GM18526 (cell line): ENCODE results near the gene PDE8A.

Experiments used
- POLR2A ChIP-seq: IDR thresholded peaks from 3 replicates; pipeline ENCODE4 v1.6.1; 2011; ENCODE audit not compliant: insufficient read length; ENCODE audit errors: extremely low read depth

The PDE8A gene

GRCh38 chr15:85000937-85001336, 19.3 kb downstream of the PDE8A start:
- TF ChIP-seq POLR2A: no peak

DNA sequence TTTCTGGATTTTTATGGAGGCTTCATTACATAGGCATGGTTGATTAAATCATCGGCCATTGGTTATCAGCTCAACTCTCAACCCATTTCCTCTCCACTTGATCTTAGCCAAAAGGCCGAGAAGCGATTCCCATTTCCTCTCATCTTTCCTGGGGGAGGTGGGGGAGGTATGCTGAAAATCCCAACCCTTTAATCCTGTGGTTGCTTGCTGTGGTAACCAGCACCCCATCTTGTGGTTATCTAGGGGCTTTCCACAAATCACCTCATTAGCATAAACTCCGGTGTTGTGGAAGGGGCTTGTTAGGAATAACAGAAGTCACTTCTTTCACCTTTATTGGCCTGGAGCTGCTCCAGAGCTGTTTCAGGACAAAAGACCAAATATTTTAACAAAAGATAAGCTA, 20.9 kb downstream of the PDE8A start:
- TF ChIP-seq POLR2A: no peak

- no peak for TF ChIP-seq POLR2A
Observed at GRCh38 chr15:85003593-85004312, 22.1 kb downstream of the PDE8A start.

GRCh38 chr15:85004550-85004949, 22.9 kb downstream of the PDE8A start:
- TF ChIP-seq POLR2A: no peak

DNA sequence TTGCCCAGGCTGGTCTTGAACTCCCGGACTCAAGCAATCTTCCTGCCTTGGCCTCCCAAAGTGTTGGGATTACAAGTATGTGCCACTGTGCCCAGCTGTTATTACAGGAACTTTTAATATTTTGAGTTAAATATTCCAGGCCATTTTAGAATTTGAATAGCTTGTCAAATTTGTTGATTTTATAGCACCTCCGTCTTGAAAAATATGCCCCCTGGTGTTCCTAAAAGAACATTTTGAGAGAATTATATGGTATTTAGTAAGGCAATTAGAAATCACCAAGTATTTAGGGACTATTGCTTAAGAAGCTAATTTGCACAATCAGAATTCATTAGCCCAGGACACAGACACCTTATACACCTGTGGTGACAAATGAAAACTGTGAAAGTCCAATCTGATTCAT, 23.7 kb downstream of the PDE8A start:
- TF ChIP-seq POLR2A: no peak

DNA sequence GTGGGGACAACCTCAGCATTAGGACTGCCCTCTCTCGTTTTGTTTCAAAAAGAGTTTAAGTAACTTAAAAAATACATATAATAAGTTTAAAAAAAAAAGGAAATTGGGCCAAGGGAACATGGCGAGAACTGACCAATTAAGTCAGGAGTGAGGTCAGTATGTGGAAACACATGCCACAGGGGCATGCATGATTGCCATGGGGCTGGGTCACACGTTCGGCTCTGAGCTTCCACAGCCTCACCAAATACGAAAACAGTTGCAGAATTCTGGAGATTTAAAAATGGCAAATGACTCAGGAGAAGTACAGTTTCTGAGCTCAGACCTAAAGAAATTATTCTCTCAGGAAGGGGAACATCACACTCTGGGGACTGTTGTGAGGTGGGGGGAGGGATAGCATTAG, 24.1 kb downstream of the PDE8A start:
- TF ChIP-seq POLR2A: no peak

DNA sequence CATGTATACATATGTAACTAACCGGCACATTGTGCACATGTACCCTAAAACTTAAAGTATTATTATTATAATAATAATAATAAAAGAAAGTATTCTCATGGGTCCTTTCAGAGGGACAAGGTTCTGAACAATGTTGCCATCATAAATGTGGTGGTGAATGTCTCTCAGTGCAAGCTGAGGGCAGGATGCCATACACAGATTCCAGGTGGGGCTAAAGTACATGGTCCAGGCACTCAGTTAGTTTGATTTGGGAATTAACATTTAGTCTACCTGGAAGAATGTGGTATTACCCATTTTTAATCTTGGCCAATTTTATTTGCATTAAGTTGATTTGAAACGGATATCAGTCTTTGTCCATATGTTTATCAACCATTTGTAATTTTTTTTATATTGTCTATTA, 24.5 kb downstream of the PDE8A start:
- no peak for TF ChIP-seq POLR2A

GRCh38 chr15:85006655-85007054, 25.0 kb downstream of the PDE8A start:
- no peak for TF ChIP-seq POLR2A

GRCh38 chr15:85007137-85007536, 25.5 kb downstream of the PDE8A start:
- TF ChIP-seq POLR2A: no peak

- no peak for TF ChIP-seq POLR2A
Observed at GRCh38 chr15:85007741-85008397, 26.2 kb downstream of the PDE8A start.

DNA sequence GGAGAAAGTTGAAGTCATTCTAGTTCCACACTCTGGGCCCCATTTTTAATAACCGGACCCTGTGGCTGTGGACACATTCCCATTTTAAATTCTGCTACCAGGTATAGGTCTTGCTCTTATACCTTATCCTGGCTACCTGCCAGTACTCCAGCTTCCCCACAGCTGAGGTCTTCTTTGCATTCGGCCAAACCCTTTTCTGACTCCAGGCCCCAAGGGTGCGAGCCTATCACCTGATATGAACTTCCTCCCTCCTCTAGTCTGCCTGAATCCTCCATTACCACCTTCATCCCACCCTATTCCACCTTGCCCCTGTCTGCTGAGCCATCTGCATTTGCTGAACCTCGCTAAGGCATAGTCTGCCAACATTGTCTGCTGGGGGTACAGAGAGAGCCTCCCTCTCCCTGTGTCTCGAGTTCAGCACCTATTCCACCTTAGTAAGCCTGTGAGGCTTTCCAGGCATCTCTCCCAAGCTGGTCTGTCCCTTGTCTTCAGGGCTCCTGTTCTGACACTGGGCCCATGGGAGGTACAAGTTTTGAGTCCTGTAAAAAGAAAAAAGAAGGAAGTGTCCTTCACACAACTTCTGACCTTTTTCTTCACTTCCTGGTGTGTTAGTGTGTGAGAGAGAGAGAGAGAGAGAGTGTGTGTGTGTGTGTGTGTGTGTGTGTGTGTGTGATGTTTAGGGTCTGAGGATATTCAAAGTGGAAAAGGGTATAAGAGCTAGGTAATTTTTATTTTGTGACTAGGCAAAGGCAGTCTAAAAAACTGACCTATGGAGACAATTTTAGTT, 27.0 kb downstream of the PDE8A start:
- no peak for TF ChIP-seq POLR2A

DNA sequence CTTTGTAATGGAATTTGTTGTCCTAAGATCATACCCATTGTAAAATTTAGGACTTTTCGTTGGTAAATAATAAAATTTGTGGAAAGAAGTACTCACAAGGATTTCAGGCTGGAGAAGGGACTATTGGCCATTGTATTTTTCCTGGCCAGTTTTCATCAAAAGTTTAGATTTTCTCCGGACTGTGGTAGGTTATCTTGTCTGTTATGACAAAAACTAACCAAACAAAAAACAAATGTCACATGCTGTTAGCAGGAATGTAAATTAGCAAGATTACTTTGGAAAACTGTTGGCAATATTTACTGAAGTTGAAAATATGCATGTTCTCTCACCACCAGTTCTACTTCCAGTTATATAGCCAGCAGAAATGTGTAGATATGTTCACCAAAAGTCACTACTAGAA, 27.8 kb downstream of the PDE8A start:
- TF ChIP-seq POLR2A: no peak

DNA sequence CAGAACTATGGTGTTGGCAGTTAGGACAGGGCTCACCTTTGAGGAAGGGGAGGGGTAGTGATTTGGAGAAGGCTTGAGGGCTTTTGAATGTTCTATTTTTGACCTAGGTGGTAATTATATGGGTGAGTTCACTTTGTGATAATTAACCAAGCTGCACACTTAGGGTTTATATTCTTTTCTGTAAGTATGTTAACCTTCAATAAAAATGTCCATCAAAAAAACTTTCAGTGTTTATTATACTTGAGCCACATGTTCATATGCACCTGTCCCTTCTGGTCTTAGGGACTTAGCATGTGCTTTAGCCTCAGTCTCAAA, 28.4 kb downstream of the PDE8A start:
- TF ChIP-seq POLR2A: no peak

GRCh38 chr15:85010386-85011159, 28.9 kb downstream of the PDE8A start:
- no peak for TF ChIP-seq POLR2A

- TF ChIP-seq POLR2A: no peak
Observed at GRCh38 chr15:85011160-85011571, 29.5 kb downstream of the PDE8A start.
